CD8-positive, alpha-beta memory T cell (primary cell): Measurements from ENCODE around the gene RNF144B. TPM values are rescaled to one million over a fixed set of nuclear protein-coding genes. Genes with fewer than 3 reads are reported as not detected.
"Not testable (repeated sequence)": the region's sequence is repeated elsewhere in the genome, so short reads cannot be mapped to it uniquely, and the experiment has no call there.

Source experiments
- CTCF ChIA-PET: fragments of 350-600 bp; sonication (Branson Sonifier 250); formaldehyde crosslinking; loops from one replicate; lab custom pipeline; 2021; ENCODE audit warnings: antibody characterized with exemption; lab: Charles Lee
- POLR2A ChIA-PET: fragments of 350-600 bp; sonication (Branson Sonifier 250); formaldehyde crosslinking; loops from one replicate; lab custom pipeline; 2021; ENCODE audit warnings: antibody characterized with exemption; lab: Charles Lee
- DNase-seq, 5 donors: peaks; one replicate each; pipeline versions ENCODE4 v3.0.0 to v3.0.0-alpha.2; 2020 to 2022; ENCODE audit warnings: mixed read lengths in 1 of 5
- H3K27ac ChIP-seq: one replicate; pipeline ENCODE4 v1.7.0; 2013; ENCODE audit warnings: low read depth, mild to moderate bottlenecking, low read length, moderate library complexity
- H3K27me3 ChIP-seq: 2 replicates; pipeline ENCODE4 v1.7.0; 2013; ENCODE audit warnings: low read length, mild to moderate bottlenecking; ENCODE audit not compliant: insufficient read depth, poor library complexity, severe bottlenecking
- H3K36me3 ChIP-seq: 2 replicates; pipeline ENCODE4 v1.7.0; 2013; ENCODE audit warnings: mild to moderate bottlenecking, low read length, moderate library complexity; ENCODE audit not compliant: insufficient read depth
- H3K4me1 ChIP-seq: 2 replicates; pipeline ENCODE4 v1.7.0; 2013; ENCODE audit warnings: mild to moderate bottlenecking, low read length, moderate library complexity; ENCODE audit not compliant: insufficient read depth
- H3K4me3 ChIP-seq: 2 replicates; pipeline ENCODE4 v1.7.0; 2013; ENCODE audit warnings: mild to moderate bottlenecking, low read length
- H3K9me3 ChIP-seq: 2 replicates; pipeline ENCODE4 v1.7.0; 2013; ENCODE audit warnings: mild to moderate bottlenecking, low read length
- H3K27ac Mint-ChIP-seq, 8 donors: one replicate each; pipeline ENCODE4 v1.8.0; 2020 to 2021; ENCODE audit warnings: mixed read lengths in 8 of 8, mild to moderate bottlenecking in 6 of 8, inconsistent platforms in 3 of 8, moderate library complexity in 3 of 8
- H3K27me3 Mint-ChIP-seq, 2 donors: one replicate each; pipeline ENCODE4 v1.8.0; 2020 to 2021; ENCODE audit warnings: mixed read lengths in 2 of 2, mild to moderate bottlenecking in 1 of 2, moderate library complexity in 1 of 2
- H3K36me3 Mint-ChIP-seq, 3 donors: one replicate each; pipeline ENCODE4 v1.8.0; 2020 to 2021; ENCODE audit warnings: mixed read lengths in 3 of 3, inconsistent platforms in 1 of 3, mild to moderate bottlenecking in 1 of 3
- H3K4me1 Mint-ChIP-seq, 3 donors: one replicate each; pipeline ENCODE4 v1.8.0; 2020 to 2021; ENCODE audit warnings: mixed read lengths in 3 of 3, inconsistent platforms in 1 of 3, mild to moderate bottlenecking in 1 of 3
- H3K4me3 Mint-ChIP-seq, 7 donors: one replicate each; pipeline ENCODE4 v1.8.0; 2020 to 2021; ENCODE audit warnings: mixed read lengths in 7 of 7, mild to moderate bottlenecking in 6 of 7, moderate library complexity in 4 of 7, inconsistent platforms in 2 of 7
- H3K9me3 Mint-ChIP-seq, 5 donors: one replicate each; pipeline ENCODE4 v1.8.0; 2020 to 2022; ENCODE audit warnings: mixed read lengths in 5 of 5, mild to moderate bottlenecking in 3 of 5, moderate library complexity in 2 of 5, inconsistent platforms in 1 of 5
- polyA plus RNA-seq: library from polyadenylated mRNA; unstranded; fragments of 300-500 nt; fragmentation: Illumina TruSeq; gene quantifications from one replicate; pipeline ENCODE4 v1.2.3, GENCODE V29; 2021
- total RNA-seq, 2 experiments: library from RNA; stranded (reverse); gene quantifications; one replicate each; pipeline ENCODE4 v1.2.3, GENCODE V29; 2021

RNF144B gene
- total and polyA plus RNA-seq, 3 experiments from 2014 or later: 0.98 to 1.3 (median 1.2) TPM

DNA sequence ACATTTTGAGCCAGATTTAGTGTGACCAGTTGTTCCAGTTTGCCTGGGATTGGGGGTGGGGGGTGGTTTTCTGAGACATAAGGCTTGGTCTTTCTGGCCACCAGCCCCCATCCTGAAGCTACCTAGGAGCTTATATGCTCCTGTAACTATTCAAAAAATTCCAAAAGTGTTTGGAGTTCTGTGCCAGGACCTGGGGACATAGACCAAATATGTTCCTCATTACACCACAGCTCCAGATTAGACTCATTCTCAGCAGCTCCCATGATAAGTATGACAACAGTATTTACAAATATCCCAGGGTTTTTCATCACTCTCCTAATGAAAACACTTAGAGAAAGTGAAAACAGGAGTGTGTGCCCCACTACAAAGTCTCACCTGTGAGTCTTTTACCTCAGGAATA is 37.8 kb upstream of the RNF144B start:
- Mint-ChIP-seq H3K4me3 (no peak overlapping the region), H3K4me1 (no peaks in the 10 kb centered on the region), H3K27me3 (peaks cover 8 to 34% of the 10 kb centered on the region in 2 donors), H3K9me3 (peaks cover 0 to 2% (median 0%) of the 10 kb centered on the region in 5 donors), H3K36me3 (no peaks in the 10 kb centered on the region), H3K27ac (no peak overlapping the region)
- no peaks in the 10 kb centered on the region for H3K9me3 ChIP-seq
- no peak overlapping the region for H3K4me3 ChIP-seq
- no peaks in the 10 kb centered on the region for H3K4me1 ChIP-seq
- H3K36me3 ChIP-seq: no peaks in the 10 kb centered on the region
- CTCF ChIA-PET: interaction anchor here (1.8 kb wide), 1 partner anchor 25 kb away, joined by 3 read pairs; no protein-coding TSS in a partner anchor
- no peaks in the 10 kb centered on the region for H3K27me3 ChIP-seq
- no peak overlapping the region for H3K27ac ChIP-seq
- DNase-seq: no peak
- POLR2A ChIA-PET: no interaction called here

DNA sequence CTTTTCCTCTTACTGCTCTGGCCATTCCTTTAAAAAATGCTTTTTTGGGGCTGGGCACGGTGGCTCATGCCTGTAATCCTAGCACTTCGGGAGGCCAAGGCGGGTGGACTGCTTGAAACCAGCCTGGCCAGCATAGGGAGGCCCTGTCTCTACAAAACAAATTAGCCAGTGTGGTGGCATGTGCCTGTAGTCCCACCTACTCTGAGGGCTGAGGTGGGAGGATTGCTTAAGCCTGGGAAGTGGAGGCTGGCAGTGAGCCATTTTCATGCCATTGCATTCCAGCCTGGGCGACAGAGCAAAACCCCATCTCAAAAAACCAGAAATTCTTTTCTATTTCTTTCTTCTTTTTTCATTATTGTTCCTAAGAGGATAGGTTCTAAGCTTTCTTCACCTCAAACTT is 36.9 kb upstream of the RNF144B start:
- Histone ChIP-seq H3K27me3 (no peaks in the 10 kb centered on the region), H3K4me1 (no peaks in the 10 kb centered on the region), H3K36me3 (no peaks in the 10 kb centered on the region), H3K27ac (no peak overlapping the region), H3K9me3 (no peaks in the 10 kb centered on the region), H3K4me3 (no peak overlapping the region)
- POLR2A ChIA-PET: no interaction called here
- Mint-ChIP-seq H3K27me3 (peaks cover 8 to 34% of the 10 kb centered on the region in 2 donors), H3K27ac (no peak overlapping the region), H3K4me3 (no peak overlapping the region), H3K9me3 (peaks cover 0 to 2% (median 0%) of the 10 kb centered on the region in 5 donors), H3K36me3 (no peaks in the 10 kb centered on the region), H3K4me1 (no peaks in the 10 kb centered on the region)
- CTCF ChIA-PET: no interaction called here
- no peak for DNase-seq

DNA sequence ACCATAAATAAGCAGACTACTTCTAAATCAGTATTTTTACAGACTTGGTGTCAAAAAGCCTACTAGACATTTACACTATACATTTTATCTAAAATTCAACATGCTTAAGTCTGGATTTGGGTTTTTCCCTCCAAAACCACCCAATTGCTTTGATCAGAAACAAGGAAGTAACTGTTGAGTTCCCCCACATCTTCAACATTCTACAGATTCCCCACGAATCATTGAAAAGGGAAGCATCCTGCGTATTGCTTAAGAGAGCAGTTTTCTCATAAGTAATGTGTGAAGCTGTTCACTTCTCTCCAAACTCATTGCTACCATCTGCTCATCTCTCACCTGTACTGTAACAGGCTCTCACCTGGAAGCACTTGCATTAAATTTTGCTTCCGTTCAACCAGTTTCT is 36.4 kb upstream of the RNF144B start:
- peaks cover 11 to 33% of the 10 kb centered on the region in 2 donors for H3K27me3 Mint-ChIP-seq
- H3K27ac Mint-ChIP-seq: no peak overlapping the region
- POLR2A ChIA-PET: no interaction called here
- H3K4me3 ChIP-seq: no peak overlapping the region
- H3K36me3 ChIP-seq: no peaks in the 10 kb centered on the region
- no peaks in the 10 kb centered on the region for H3K4me1 ChIP-seq
- H3K27me3 ChIP-seq: no peaks in the 10 kb centered on the region
- H3K9me3 ChIP-seq: no peaks in the 10 kb centered on the region
- no peaks in the 10 kb centered on the region for H3K36me3 Mint-ChIP-seq
- peaks cover 0 to 2% (median 0%) of the 10 kb centered on the region in 5 donors for H3K9me3 Mint-ChIP-seq
- DNase-seq: no peak
- H3K4me1 Mint-ChIP-seq: no peaks in the 10 kb centered on the region
- no peak overlapping the region for H3K27ac ChIP-seq
- H3K4me3 Mint-ChIP-seq: no peak overlapping the region
- CTCF ChIA-PET: no interaction called here

DNA sequence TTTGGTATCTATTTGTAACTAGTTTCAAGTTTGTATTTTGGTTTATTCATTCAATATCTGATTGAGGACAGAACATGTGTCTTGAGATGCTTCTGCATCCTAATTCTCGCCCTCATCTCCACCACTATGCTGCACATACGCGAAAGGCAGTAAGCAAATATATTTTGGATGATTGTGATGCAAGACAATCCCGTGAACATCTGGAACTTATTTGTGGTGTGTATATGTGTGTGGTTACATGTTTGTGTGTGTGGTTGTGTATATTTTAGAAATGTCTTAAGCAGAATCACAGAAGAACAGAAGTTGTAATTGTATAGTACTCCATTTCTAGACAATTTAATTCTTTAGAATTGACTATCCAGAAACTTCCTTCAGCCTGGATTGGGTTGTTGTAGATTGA is 35.1 kb upstream of the RNF144B start:
- Histone ChIP-seq H3K27ac (no peak overlapping the region), H3K27me3 (no peaks in the 10 kb centered on the region), H3K9me3 (no peaks in the 10 kb centered on the region), H3K36me3 (no peaks in the 10 kb centered on the region), H3K4me1 (no peaks in the 10 kb centered on the region), H3K4me3 (no peak overlapping the region)
- H3K27me3 Mint-ChIP-seq: peaks cover 21 to 29% of the 10 kb centered on the region in 2 donors
- no peaks in the 10 kb centered on the region for H3K36me3 Mint-ChIP-seq
- H3K4me1 Mint-ChIP-seq: no peaks in the 10 kb centered on the region
- DNase-seq: no peak
- ChIA-PET CTCF (no interaction called here), POLR2A (no interaction called here)
- no peak overlapping the region for H3K4me3 Mint-ChIP-seq
- H3K9me3 Mint-ChIP-seq: peaks cover 0 to 3% (median 0%) of the 10 kb centered on the region in 5 donors
- H3K27ac Mint-ChIP-seq: no peak overlapping the region

DNA sequence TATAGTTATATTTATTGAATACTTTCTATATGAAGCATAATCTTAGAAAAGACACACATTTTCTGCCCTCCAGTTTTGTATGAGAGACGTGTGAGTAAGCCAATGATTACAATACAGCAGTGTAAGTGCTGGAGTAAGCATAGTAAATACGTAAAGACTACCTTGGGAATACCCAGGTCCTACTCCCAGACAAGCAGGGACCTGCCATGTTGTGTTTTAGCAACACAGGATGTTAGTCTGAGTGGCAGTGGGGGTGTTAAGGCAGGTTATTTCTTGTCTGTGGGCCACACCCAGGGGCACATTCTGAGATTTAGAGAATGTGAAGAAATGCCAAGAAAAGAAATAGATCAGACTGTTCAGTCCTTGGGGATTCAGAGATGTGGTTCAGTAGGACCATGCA is 34.3 kb upstream of the RNF144B start:
- no peak overlapping the region for H3K4me3 Mint-ChIP-seq
- DNase-seq: no peak
- H3K27ac Mint-ChIP-seq: no peak overlapping the region
- peaks cover 0 to 4% (median 2%) of the 10 kb centered on the region in 5 donors for H3K9me3 Mint-ChIP-seq
- Histone ChIP-seq H3K9me3 (no peaks in the 10 kb centered on the region), H3K36me3 (no peaks in the 10 kb centered on the region), H3K27ac (no peak overlapping the region), H3K27me3 (no peaks in the 10 kb centered on the region), H3K4me3 (no peak overlapping the region), H3K4me1 (no peaks in the 10 kb centered on the region)
- H3K4me1 Mint-ChIP-seq: no peaks in the 10 kb centered on the region
- H3K27me3 Mint-ChIP-seq: peaks cover 20 to 29% of the 10 kb centered on the region in 2 donors
- CTCF ChIA-PET: no interaction called here
- POLR2A ChIA-PET: no interaction called here
- no peaks in the 10 kb centered on the region for H3K36me3 Mint-ChIP-seq

DNA sequence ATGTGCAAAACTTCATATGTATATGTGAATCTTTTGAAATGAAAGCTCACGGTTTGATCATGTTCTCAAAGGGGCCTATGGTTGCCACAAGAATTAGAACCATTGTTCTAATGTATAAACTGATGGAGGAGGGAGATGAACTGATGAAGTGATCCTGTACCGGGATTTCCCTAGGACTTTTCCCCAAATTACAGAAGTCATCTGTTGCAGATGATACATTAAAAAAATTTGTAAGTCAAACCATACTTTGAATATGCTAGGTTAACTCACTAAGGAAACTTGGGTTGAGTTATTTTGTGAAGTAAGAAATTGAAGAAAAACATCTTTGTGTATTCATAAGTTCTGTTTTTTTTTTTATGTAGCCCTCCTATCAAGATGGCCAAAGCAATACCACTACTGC is 33.9 kb upstream of the RNF144B start:
- Mint-ChIP-seq H3K27ac (no peak overlapping the region), H3K9me3 (peaks cover 4 to 8% (median 6%) of the 10 kb centered on the region in 5 donors), H3K27me3 (peaks cover 23 to 30% of the 10 kb centered on the region in 2 donors), H3K4me3 (no peak overlapping the region), H3K4me1 (no peaks in the 10 kb centered on the region), H3K36me3 (no peaks in the 10 kb centered on the region)
- Histone ChIP-seq H3K27ac (no peak overlapping the region), H3K27me3 (no peaks in the 10 kb centered on the region), H3K9me3 (no peaks in the 10 kb centered on the region), H3K36me3 (no peaks in the 10 kb centered on the region), H3K4me3 (no peak overlapping the region), H3K4me1 (no peaks in the 10 kb centered on the region)
- ChIA-PET POLR2A (no interaction called here), CTCF (no interaction called here)
- DNase-seq: no peak

DNA sequence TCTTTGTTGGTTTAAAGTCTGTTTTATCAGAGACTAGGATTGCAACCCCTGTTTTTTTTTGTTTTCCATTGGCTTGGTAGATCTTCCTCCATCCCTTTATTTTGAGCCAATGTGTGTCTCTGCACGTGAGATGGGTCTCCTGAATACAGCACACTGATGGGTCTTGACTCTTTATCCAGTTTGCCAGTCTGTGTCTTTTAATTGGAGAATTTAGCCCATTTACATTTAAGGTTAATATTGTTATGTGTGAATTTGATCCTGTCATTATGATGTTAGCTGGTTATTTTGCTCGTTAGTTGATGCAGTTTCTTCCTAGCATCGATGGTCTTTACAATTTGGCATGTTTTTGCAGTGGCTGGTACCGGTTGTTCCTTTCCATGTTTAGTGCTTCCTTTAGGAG is 29.6 kb upstream of the RNF144B start:
- H3K9me3 Mint-ChIP-seq: peaks cover 7 to 13% (median 9%) of the 10 kb centered on the region in 5 donors
- CTCF ChIA-PET, H3K36me3 ChIP-seq, DNase-seq, H3K27ac ChIP-seq, H3K4me1 Mint-ChIP-seq, H3K9me3 ChIP-seq, H3K27me3 ChIP-seq, POLR2A ChIA-PET, H3K36me3 Mint-ChIP-seq, H3K4me3 ChIP-seq, H3K4me3 Mint-ChIP-seq, H3K4me1 ChIP-seq, H3K27ac Mint-ChIP-seq: not testable (repeated sequence)
- H3K27me3 Mint-ChIP-seq: peaks cover 20 to 28% of the 10 kb centered on the region in 2 donors

DNA sequence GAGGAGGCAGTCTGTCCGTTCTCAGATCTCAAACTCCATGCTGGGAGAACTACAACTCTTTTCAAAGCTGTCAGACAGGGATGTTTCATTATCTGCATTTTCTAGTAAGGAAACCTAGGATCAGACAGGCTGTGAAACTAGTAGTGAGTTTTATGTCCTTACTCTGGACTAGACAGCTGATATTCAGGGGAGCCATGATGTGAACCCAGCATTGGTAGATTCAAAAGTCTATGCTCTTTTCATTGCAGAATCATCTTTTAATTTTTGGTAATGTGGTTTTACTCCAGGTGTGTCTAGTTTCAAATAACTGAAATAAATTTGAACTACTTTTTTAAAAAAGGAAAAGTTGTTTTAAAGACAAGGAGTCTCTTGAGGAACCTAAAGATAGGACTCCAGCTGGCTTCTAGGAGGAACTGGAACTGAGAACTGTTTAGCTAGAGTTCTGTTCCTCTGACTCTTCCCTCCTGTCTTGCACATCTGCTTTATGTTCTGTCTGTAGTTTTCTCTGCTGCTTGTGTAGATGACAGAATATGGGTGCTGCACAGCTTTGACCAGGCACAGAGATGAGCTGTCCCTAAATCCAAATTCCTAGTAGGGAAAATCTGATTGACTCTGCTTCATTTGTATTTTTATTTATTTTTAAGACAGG is 27.8 kb upstream of the RNF144B start:
- DNase-seq: no peak
- Mint-ChIP-seq H3K27me3 (peaks cover 22 to 24% of the 10 kb centered on the region in 2 donors), H3K36me3 (peaks cover 0 to 4% (median 0%) of the 10 kb centered on the region in 3 donors), H3K9me3 (peaks cover 6 to 13% (median 7%) of the 10 kb centered on the region in 5 donors), H3K4me3 (no peak overlapping the region), H3K4me1 (no peaks in the 10 kb centered on the region), H3K27ac (no peak overlapping the region)
- Histone ChIP-seq H3K27ac (no peak overlapping the region), H3K4me1 (no peaks in the 10 kb centered on the region), H3K36me3 (no peaks in the 10 kb centered on the region), H3K9me3 (no peaks in the 10 kb centered on the region), H3K27me3 (no peaks in the 10 kb centered on the region), H3K4me3 (no peak overlapping the region)
- ChIA-PET POLR2A (no interaction called here), CTCF (interaction anchor here (1.0 kb wide), 1 partner anchor 10 kb away, joined by 3 read pairs; no protein-coding TSS in a partner anchor)
